B cell (primary cell): ENCODE results near the gene AOPEP. TPM values are rescaled to one million over a fixed set of nuclear protein-coding genes. Genes with fewer than 3 reads are reported as not detected.

Source experiments
- ATAC-seq: fragments of 200-7000 bp; cut with Tn5 transposase; one replicate; pipeline ENCODE4 v1.10.0; 2021; ENCODE audit warnings: low read depth, mild to moderate bottlenecking, moderate number of reproducible peaks, moderate library complexity
- CTCF ChIA-PET: fragments of 350-600 bp; sonication (Branson Sonifier 250); formaldehyde crosslinking; loops from one replicate; lab custom pipeline; 2021; ENCODE audit warnings: antibody characterized with exemption, inconsistent platforms; lab: Charles Lee
- POLR2A ChIA-PET: fragments of 350-600 bp; sonication (Branson Sonifier 250); formaldehyde crosslinking; loops from one replicate; lab custom pipeline; 2021; ENCODE audit warnings: antibody characterized with exemption; lab: Charles Lee
- DNase-seq: peaks from one replicate; pipeline ENCODE4 v3.0.0; 2013
- H2AFZ ChIP-seq: 2 replicates; pipeline ENCODE4 v1.6.1; 2012; ENCODE audit warnings: mild to moderate bottlenecking, low read depth, low read length; ENCODE audit not compliant: insufficient read depth, poor library complexity, severe bottlenecking
- H3K27ac ChIP-seq, 2 donors: 1 replicate in 1 of 2; 2 replicates in 1 of 2; pipeline ENCODE4 v1.5.1; 2012 to 2013; ENCODE audit warnings: low read length in 2 of 2, mild to moderate bottlenecking in 2 of 2, moderate library complexity in 1 of 2
- H3K27me3 ChIP-seq, 4 experiments: fragments of 200-600 bp in 1 of 4; sonication (generic) in 1 of 4; replicated peaks in 1 of 4; 1 replicate in 2 of 4; 2 replicates in 2 of 4; pipeline versions ENCODE4 v1.6.1 to v1.7.0; 2013 to 2016; ENCODE audit warnings: low read length in 3 of 4, mild to moderate bottlenecking in 2 of 4, mixed read lengths in 1 of 4, moderate library complexity in 1 of 4; ENCODE audit not compliant: insufficient read depth in 4 of 4, control insufficient read depth in 3 of 4; ENCODE audit errors: control extremely low read depth in 1 of 4
- H3K36me3 ChIP-seq, 2 experiments: replicated peaks in 1 of 2; 1 replicate in 1 of 2; 2 replicates in 1 of 2; pipeline versions ENCODE4 v1.6.1 to v1.7.1; 2013; ENCODE audit warnings: low read length in 1 of 2; ENCODE audit not compliant: insufficient read depth in 2 of 2, control insufficient read depth in 1 of 2; ENCODE audit errors: control extremely low read depth in 1 of 2, extremely low read depth in 1 of 2
- H3K4me1 ChIP-seq, 2 donors: fragments of 200-600 bp in 1 of 2; sonication (generic) in 1 of 2; 1 replicate in 1 of 2; 2 replicates in 1 of 2; pipeline versions ENCODE4 v1.5.1 to v1.6.1; 2013 to 2017; ENCODE audit warnings: low read length in 2 of 2; ENCODE audit not compliant: control insufficient read depth in 2 of 2, insufficient read depth in 2 of 2
- H3K4me2 ChIP-seq: replicated peaks from 2 replicates; pipeline ENCODE3; 2012; ENCODE audit warnings: mild to moderate bottlenecking, low read depth, low read length; ENCODE audit not compliant: poor library complexity, severe bottlenecking
- H3K4me3 ChIP-seq, 5 experiments: fragments of 200-600 bp in 1 of 5; sonication (generic) in 1 of 5; 1 replicate in 3 of 5; 2 replicates in 2 of 5; pipeline versions ENCODE4 v1.5.1 to v1.7.0; 2011 to 2016; ENCODE audit warnings: low read length in 4 of 5, mild to moderate bottlenecking in 4 of 5, low read depth in 2 of 5, control low read depth in 1 of 5, moderate library complexity in 1 of 5; ENCODE audit not compliant: insufficient read depth in 1 of 5; ENCODE audit errors: control extremely low read depth in 1 of 5, extremely low read depth in 1 of 5
- H3K79me2 ChIP-seq: fragments of 200-600 bp; sonication (generic); one replicate; pipeline ENCODE4 v1.6.0; 2016; ENCODE audit warnings: low read length; ENCODE audit not compliant: control insufficient read depth, insufficient read depth
- H3K9ac ChIP-seq: fragments of 200-600 bp; sonication (generic); 2 replicates; pipeline ENCODE4 v1.6.1; 2017; ENCODE audit warnings: mild to moderate bottlenecking, low read length, moderate library complexity
- H3K9me3 ChIP-seq, 3 donors: one replicate each; pipeline versions ENCODE4 v1.6.1 to v1.7.1; 2013; ENCODE audit warnings: low read length in 2 of 3; ENCODE audit not compliant: control insufficient read depth in 2 of 3, insufficient read depth in 1 of 3; ENCODE audit errors: control extremely low read depth in 1 of 3
- H4K20me1 ChIP-seq: 2 replicates; pipeline ENCODE4 v1.6.0; 2012; ENCODE audit warnings: mild to moderate bottlenecking, low read length; ENCODE audit not compliant: insufficient read depth, control insufficient read depth, poor library complexity, severe bottlenecking
- H3K27ac Mint-ChIP-seq: one replicate; pipeline ENCODE4 v1.8.0; 2021; ENCODE audit warnings: mixed read lengths
- H3K27me3 Mint-ChIP-seq: one replicate; pipeline ENCODE4 v1.8.0; 2021; ENCODE audit warnings: mixed read lengths
- H3K4me1 Mint-ChIP-seq: one replicate; pipeline ENCODE4 v1.8.0; 2021; ENCODE audit warnings: mixed read lengths
- H3K4me3 Mint-ChIP-seq: one replicate; pipeline ENCODE4 v1.8.0; 2021; ENCODE audit warnings: mixed read lengths
- H3K9me3 Mint-ChIP-seq: one replicate; pipeline ENCODE4 v1.8.0; 2022; ENCODE audit warnings: mixed read lengths; ENCODE audit not compliant: insufficient read depth
- EZH2 ChIP-seq: IDR thresholded peaks from 2 replicates; pipeline ENCODE4 v1.6.1; 2012; ENCODE audit warnings: borderline replicate concordance, low read depth, mild to moderate bottlenecking, moderate library complexity, low read length; ENCODE audit not compliant: insufficient read depth, poor library complexity, severe bottlenecking
- WGBS: methylation state at CpG from one replicate; pipeline ENCODE4 v1.1.5; 2013; ENCODE audit warnings: missing lambda C conversion rate; ENCODE audit not compliant: insufficient coverage; 5-methylcytosine and 5-hydroxymethylcytosine counted together
- intact Hi-C: fragments of 100-400 bp; cut with micrococcal nuclease; formaldehyde crosslinking; loops from one replicate; pipeline ENCODE4 v1.10.0; 2022
- polyA plus RNA-seq: library from polyadenylated mRNA; depleted of rRNA; stranded (reverse); fragments of >200 nt; gene quantifications from 2 replicates; pipeline ENCODE4 v1.2.3, GENCODE V29; 2012
- total RNA-seq, 2 donors: library from RNA; stranded (reverse); fragments of 120-200 nt in 1 of 2; gene quantifications; 1 replicate in 1 of 2; 2 replicates in 1 of 2; pipeline versions ENCODE4 v1.2.3 to v1.2.4, GENCODE V29; 2013 to 2022
- TF ChIP-seq, protein P1 (sequence below): fragments of 200-600 bp; IDR thresholded peaks from one replicate; pipeline ENCODE4 v1.8.0; 2022; ENCODE audit warnings: antibody characterized with exemption, mild to moderate bottlenecking

AOPEP gene
- total and polyA plus RNA-seq, 2 donors (not counting 1 experiment from before 2014, with no cell fraction given), result 5.1 to 35.8 TPM

DNA sequence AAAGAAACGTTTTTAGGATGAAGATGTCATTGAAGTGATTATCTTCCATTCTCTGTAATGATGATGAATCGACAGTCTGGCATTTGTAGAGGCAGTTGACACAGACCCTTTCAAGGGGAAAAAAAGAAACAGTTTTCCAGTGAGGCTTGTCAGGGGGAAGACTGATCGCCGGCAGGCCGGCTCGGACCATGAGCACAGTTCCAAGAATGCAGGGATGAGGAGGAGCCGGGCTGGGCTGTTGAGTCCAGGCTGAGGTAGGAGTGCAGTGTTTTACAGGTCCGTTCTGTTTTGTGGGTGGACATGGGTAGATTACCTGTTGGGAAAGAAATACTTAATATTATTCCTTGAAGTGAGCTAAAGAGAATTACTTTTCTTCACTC lies 194.6 kb downstream of the AOPEP start:
- H3K27ac Mint-ChIP-seq, result no peak overlapping the region
- H3K27ac ChIP-seq, result no peak overlapping the region
- no peak overlapping the region for H2AFZ ChIP-seq
- H3K27me3 ChIP-seq, result no peaks in the 10 kb centered on the region
- H3K4me1 ChIP-seq, result no peaks in the 10 kb centered on the region
- H3K79me2 ChIP-seq, result no peaks in the 10 kb centered on the region
- no peaks in the 10 kb centered on the region for H3K9me3 Mint-ChIP-seq
- H3K9me3 ChIP-seq, result no peaks in the 10 kb centered on the region
- H3K36me3 ChIP-seq, result no peaks in the 10 kb centered on the region
- TF ChIP-seq, protein P1, sequence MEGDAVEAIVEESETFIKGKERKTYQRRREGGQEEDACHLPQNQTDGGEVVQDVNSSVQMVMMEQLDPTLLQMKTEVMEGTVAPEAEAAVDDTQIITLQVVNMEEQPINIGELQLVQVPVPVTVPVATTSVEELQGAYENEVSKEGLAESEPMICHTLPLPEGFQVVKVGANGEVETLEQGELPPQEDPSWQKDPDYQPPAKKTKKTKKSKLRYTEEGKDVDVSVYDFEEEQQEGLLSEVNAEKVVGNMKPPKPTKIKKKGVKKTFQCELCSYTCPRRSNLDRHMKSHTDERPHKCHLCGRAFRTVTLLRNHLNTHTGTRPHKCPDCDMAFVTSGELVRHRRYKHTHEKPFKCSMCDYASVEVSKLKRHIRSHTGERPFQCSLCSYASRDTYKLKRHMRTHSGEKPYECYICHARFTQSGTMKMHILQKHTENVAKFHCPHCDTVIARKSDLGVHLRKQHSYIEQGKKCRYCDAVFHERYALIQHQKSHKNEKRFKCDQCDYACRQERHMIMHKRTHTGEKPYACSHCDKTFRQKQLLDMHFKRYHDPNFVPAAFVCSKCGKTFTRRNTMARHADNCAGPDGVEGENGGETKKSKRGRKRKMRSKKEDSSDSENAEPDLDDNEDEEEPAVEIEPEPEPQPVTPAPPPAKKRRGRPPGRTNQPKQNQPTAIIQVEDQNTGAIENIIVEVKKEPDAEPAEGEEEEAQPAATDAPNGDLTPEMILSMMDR, result no peak
- no peak for TF ChIP-seq EZH2
- H3K9ac ChIP-seq, result no peak overlapping the region
- H3K4me1 Mint-ChIP-seq, result peaks cover 8% of the 10 kb centered on the region
- H3K27me3 Mint-ChIP-seq, result no peaks in the 10 kb centered on the region
- H4K20me1 ChIP-seq, result no peaks in the 10 kb centered on the region
- no peak overlapping the region for H3K4me3 ChIP-seq
- no peak overlapping the region for H3K4me3 Mint-ChIP-seq
- ChIA-PET POLR2A (no interaction called here), CTCF (no interaction called here)
- no peak overlapping the region for H3K4me2 ChIP-seq
- ATAC-seq (no peak), DNase-seq (no peak)
- intact Hi-C loops, result no loop called here
- 98% methylated on average over 6 of the region's 8 CpGs for WGBS

DNA sequence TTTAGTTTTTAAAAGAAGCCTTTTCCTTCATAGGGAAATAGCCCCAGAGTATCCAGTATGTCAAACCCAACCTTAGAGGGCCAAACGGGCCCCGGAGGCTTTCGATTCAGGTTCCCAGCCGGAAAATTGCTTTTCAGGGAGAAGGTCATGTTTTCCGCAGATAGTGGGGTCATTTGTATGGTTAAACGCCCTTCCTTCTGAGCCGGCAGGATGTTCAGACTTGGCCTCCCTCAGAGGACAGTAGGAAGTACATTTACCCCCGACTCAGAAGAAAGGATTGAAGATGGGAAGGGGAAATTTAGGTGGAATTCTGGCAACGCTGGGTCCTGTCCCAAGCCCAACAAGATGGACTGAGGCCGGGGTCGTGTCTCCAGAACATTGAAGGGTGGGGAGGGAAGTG lies 195.2 kb downstream of the AOPEP start:
- Histone ChIP-seq H3K4me1 (no peaks in the 10 kb centered on the region), H3K9me3 (no peaks in the 10 kb centered on the region), H2AFZ (no peak overlapping the region), H3K27me3 (no peaks in the 10 kb centered on the region), H3K79me2 (no peaks in the 10 kb centered on the region), H3K27ac (no peak overlapping the region), H3K36me3 (no peaks in the 10 kb centered on the region), H4K20me1 (no peaks in the 10 kb centered on the region), H3K4me2 (no peak overlapping the region), H3K9ac (no peak overlapping the region), H3K4me3 (no peak overlapping the region)
- no peak for ATAC-seq
- H3K27ac Mint-ChIP-seq, result no peak overlapping the region
- intact Hi-C loops, result no loop called here
- WGBS, result 98% methylated on average over 9 of the region's 11 CpGs
- ChIA-PET POLR2A (no interaction called here), CTCF (no interaction called here)
- no peak for TF ChIP-seq EZH2
- TF ChIP-seq, protein P1, result no peak
- no peak for DNase-seq
- no peaks in the 10 kb centered on the region for H3K9me3 Mint-ChIP-seq
- no peak overlapping the region for H3K4me3 Mint-ChIP-seq
- no peaks in the 10 kb centered on the region for H3K27me3 Mint-ChIP-seq
- H3K4me1 Mint-ChIP-seq, result peaks cover 8% of the 10 kb centered on the region
